OCI-LY7 (cell line): ENCODE results near the gene LILRB3. TPM values are rescaled to one million over a fixed set of nuclear protein-coding genes. Genes with fewer than 3 reads are reported as not detected.
"Not testable (repeated sequence)": the region's sequence is repeated elsewhere in the genome, so short reads cannot be mapped to it uniquely, and the experiment has no call there.

Source experiments
- BruUV-seq: library from RNA; stranded (reverse); fragments of 400-500 nt; replicated peaks from 2 replicates; lab custom pipeline; 2021; lab: Mats Ljungman, UMichigan
- CTCF ChIA-PET: fragments of 300-600 bp; sonication (Branson Sonifier 250); formaldehyde crosslinking; loops from one replicate; lab custom pipeline; 2022; ENCODE audit warnings: antibody characterized with exemption; ENCODE audit not compliant: unreplicated experiment; lab: Charles Lee
- POLR2A ChIA-PET: fragments of 300-600 bp; sonication (Branson Sonifier 250); formaldehyde crosslinking; loops from one replicate; lab custom pipeline; 2022; ENCODE audit warnings: antibody characterized with exemption; lab: Charles Lee
- DNase-seq: peaks from one replicate; pipeline ENCODE4 v3.0.0-alpha.2; 2015; ENCODE audit warnings: low spot score
- H2AFZ ChIP-seq: fragments of 200-600 bp; sonication (generic), shearing (Covaris generic); 2 replicates; pipeline ENCODE4 v1.6.1; 2014; ENCODE audit warnings: mild to moderate bottlenecking, antibody characterized with exemption, low read length, moderate library complexity
- H3K27ac ChIP-seq: fragments of 200-600 bp; sonication (generic); 2 replicates; pipeline ENCODE4 v1.5.1; 2014; ENCODE audit warnings: mixed run types, low read depth, mild to moderate bottlenecking, moderate library complexity, low read length, inconsistent platforms; ENCODE audit not compliant: poor library complexity, severe bottlenecking
- H3K36me3 ChIP-seq: fragments of 200-600 bp; sonication (generic); 2 replicates; pipeline ENCODE4 v1.6.1; 2014; ENCODE audit warnings: mild to moderate bottlenecking, antibody characterized with exemption, low read length, moderate library complexity, mixed read lengths; ENCODE audit not compliant: insufficient read depth
- H3K4me1 ChIP-seq: fragments of 200-600 bp; sonication (generic); 2 replicates; pipeline ENCODE4 v1.5.1; 2014; ENCODE audit warnings: mild to moderate bottlenecking, low read length; ENCODE audit not compliant: insufficient read depth, poor library complexity, severe bottlenecking
- H3K4me2 ChIP-seq: fragments of 200-600 bp; sonication (generic); 2 replicates; pipeline ENCODE4 v1.6.1; 2014; ENCODE audit warnings: mild to moderate bottlenecking, low read length
- H3K4me3 ChIP-seq: fragments of 200-600 bp; sonication (generic); 2 replicates; pipeline ENCODE4 v1.5.1; 2014; ENCODE audit warnings: mild to moderate bottlenecking, low read depth, low read length; ENCODE audit not compliant: poor library complexity, severe bottlenecking
- H3K79me2 ChIP-seq: fragments of 200-600 bp; sonication (generic); 2 replicates; pipeline ENCODE4 v1.6.1; 2016; ENCODE audit warnings: low read depth, mild to moderate bottlenecking, low read length, moderate library complexity, mixed read lengths; ENCODE audit not compliant: insufficient read depth
- H3K9me2 ChIP-seq: fragments of 200-600 bp; sonication (generic); 2 replicates; pipeline ENCODE4 v1.6.1; 2016; ENCODE audit warnings: mild to moderate bottlenecking, low read length, mixed read lengths; ENCODE audit not compliant: insufficient read depth
- H3K9me3 ChIP-seq: fragments of 200-600 bp; sonication (generic); 2 replicates; pipeline ENCODE4 v1.6.1; 2014; ENCODE audit warnings: mild to moderate bottlenecking, mixed run types, low read length, mixed read lengths
- H4K20me1 ChIP-seq: fragments of 200-600 bp; sonication (generic); 2 replicates; pipeline ENCODE4 v1.6.1; 2014; ENCODE audit warnings: mild to moderate bottlenecking, antibody characterized with exemption, low read length, moderate library complexity, mixed read lengths; ENCODE audit not compliant: insufficient read depth
- CTCF ChIP-seq: fragments of 200-600 bp; sonication (generic); conservative IDR thresholded peaks from 2 replicates; pipeline ENCODE4 v1.5.1; 2014; ENCODE audit warnings: mild to moderate bottlenecking, antibody characterized with exemption, low read length, moderate library complexity, mixed read lengths
- EZH2phosphoT487 ChIP-seq: fragments of 200-600 bp; sonication (generic); IDR thresholded peaks from 2 replicates; pipeline ENCODE4 v1.6.1; 2018; ENCODE audit warnings: low read depth, borderline replicate concordance, mild to moderate bottlenecking, mixed run types, antibody characterized with exemption, low read length, moderate library complexity, mixed read lengths
- intact Hi-C: fragments of 100-400 bp; cut with micrococcal nuclease; formaldehyde crosslinking; loops from one replicate; pipeline ENCODE4 v1.10.0; 2022; ENCODE audit not compliant: unreplicated experiment
- total RNA-seq, 2 experiments: library from RNA; depleted of rRNA in 1 of 2; stranded (reverse); fragments of >200 nt in 1 of 2; shearing (Covaris generic) in 1 of 2; gene quantifications; 2 replicates each; pipeline ENCODE4 v1.2.3, GENCODE V29; 2014 to 2022

LILRB3 gene
- total RNA-seq, 2 experiments from 2014 or later: not detected

DNA sequence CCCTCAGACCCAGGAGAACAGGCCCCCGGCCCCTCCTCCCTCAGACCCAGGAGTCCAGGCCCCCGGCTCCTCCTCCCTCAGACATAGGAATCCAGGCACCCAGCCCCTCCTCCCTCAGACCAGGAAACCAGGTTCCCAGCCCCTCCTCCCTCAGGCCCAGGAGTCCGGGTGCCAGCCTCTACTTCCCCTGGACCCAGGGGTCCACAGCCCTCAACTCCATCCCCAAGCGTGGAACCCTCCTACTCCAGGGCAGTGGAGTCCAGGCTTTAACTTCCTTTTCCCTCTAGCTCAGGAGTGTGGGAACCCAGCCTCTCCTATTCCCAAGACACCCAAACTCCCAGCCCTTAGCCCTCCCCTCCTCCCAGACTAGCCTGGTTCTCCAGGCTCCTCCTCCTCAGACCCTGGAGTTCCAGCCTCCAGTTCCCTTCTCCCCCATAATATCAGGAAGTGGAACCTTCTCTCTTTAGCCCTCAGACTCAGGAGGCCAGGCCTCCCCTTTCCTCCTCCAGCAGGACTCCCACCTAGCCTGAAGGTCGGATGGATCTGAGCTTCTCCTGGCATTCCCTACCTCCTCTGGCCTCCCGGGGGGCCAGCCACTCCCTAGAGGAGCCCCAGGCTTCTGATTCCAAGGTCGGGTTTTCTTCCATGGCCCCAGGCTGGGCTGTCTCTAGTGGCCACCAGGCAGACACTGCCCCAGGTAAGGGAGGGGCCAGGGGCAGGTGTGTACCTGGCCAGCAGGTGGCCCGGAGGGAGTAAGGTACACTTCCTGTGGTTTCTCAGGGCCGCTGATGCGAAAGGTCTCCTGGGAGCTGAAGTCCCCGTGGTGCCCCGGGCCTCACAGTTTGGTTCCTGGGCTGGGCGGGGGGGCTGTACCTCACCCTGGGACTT lies 50.1 kb downstream of the LILRB3 start, which contains the start of gene TMC4:
Gene TMC4 (minus strand): TSS at position 690 of the 888 bp plus-strand sequence. CDS start 43 bp downstream, at position 647.
- no peaks in the 10 kb centered on the region; the same call in 1 of the 2 replicates for H3K36me3 ChIP-seq
- intact Hi-C loops: no loop called here
- ChIA-PET POLR2A (no interaction called here), CTCF (no interaction called here)
- H3K9me2 ChIP-seq: no peaks in the 10 kb centered on the region
- H3K4me1 ChIP-seq: peaks cover 14% of the 10 kb centered on the region
- H3K79me2 ChIP-seq: no peaks in the 10 kb centered on the region
- no peaks in the 10 kb centered on the region for H3K9me3 ChIP-seq
- peak within 1 kb of the TSS; percentile 30; the same call in 1 of the 2 replicates for H3K4me2 ChIP-seq
- DNase-seq: peak; percentile 52
- no peak for TF ChIP-seq EZH2phosphoT487
- 0 out of 2 replicates have a peak, but pooled peaks have one; percentile 28 for TF ChIP-seq CTCF
- H3K27ac ChIP-seq: no peak within 1 kb of the TSS
- no peak within 1 kb of the TSS for H2AFZ ChIP-seq
- H3K4me3 ChIP-seq: no peak within 1 kb of the TSS
- no peaks in the 10 kb centered on the region for H4K20me1 ChIP-seq
- no TSS peak for BruUV-seq

DNA sequence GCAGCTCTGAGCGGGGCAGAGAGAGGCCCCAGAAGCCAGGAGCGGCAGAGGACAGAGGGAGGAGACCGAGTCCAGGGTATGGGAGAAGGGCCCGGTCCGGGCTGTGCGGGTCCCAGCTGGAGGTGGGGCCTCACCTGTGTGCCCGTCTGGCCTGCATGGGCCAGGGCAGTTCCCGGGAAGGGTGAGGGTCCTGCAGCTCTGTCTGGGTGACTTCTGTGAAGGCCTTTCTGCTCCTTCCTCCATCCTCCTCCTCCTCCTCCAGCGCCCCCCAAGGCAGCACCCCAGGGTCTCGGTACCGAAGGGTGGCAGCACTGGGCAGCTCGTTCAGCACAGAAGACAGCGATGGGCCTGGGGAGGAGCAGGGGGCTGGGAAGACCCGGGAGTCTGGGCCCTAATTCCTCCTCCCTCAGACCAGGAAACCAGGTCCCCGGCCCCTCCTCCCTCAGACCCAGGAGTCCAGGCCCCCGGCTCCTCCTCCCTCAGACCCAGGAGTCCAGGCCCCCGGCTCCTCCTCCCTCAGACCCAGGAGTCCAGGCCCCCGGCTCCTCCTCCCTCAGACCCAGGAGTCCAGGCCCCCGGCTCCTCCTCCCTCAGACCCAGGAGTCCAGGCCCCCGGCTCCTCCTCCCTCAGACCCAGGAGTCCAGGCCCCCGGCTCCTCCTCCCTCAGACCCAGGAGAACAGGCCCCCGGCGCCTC lies 50.9 kb downstream of the LILRB3 start:
- DNase-seq, H3K36me3 ChIP-seq, intact Hi-C loops, H3K27ac ChIP-seq, H3K9me3 ChIP-seq, H4K20me1 ChIP-seq, H3K4me2 ChIP-seq, BruUV-seq, H3K4me3 ChIP-seq, H3K9me2 ChIP-seq, H2AFZ ChIP-seq, POLR2A ChIA-PET, H3K79me2 ChIP-seq: not testable (repeated sequence)
- CTCF ChIA-PET: interaction anchor here (0.7 kb wide), 1 partner anchor 35 kb away, joined by 3 read pairs; no protein-coding TSS in a partner anchor
- peaks cover 14% of the 10 kb centered on the region for H3K4me1 ChIP-seq

GRCh38 chr19:54169149-54169740 lies 53.6 kb downstream of the LILRB3 start:
- TF ChIP-seq CTCF (no peak), EZH2phosphoT487 (no peak)
- Histone ChIP-seq H3K4me3 (no peak overlapping the region), H3K27ac (no peak overlapping the region), H3K4me2 (no peak overlapping the region), H4K20me1 (no peaks in the 10 kb centered on the region), H3K79me2 (no peaks in the 10 kb centered on the region), H3K4me1 (peaks cover 14% of the 10 kb centered on the region), H3K9me3 (no peaks in the 10 kb centered on the region), H3K36me3 (no peaks in the 10 kb centered on the region), H3K9me2 (no peaks in the 10 kb centered on the region), H2AFZ (no peak overlapping the region)
- BruUV-seq: no TSS peak
- POLR2A ChIA-PET: interaction anchor here (0.7 kb wide), 1 partner anchor 1029 kb away, joined by 5 read pairs; no protein-coding TSS in a partner anchor
- CTCF ChIA-PET: interaction anchor here (0.6 kb wide), 1 partner anchor 276 kb away, joined by 3 read pairs; no protein-coding TSS in a partner anchor
- no peak for DNase-seq
- intact Hi-C loops: no loop called here
